Measurements from ENCODE around the gene WNK4.

WNK4 gene

DNA sequence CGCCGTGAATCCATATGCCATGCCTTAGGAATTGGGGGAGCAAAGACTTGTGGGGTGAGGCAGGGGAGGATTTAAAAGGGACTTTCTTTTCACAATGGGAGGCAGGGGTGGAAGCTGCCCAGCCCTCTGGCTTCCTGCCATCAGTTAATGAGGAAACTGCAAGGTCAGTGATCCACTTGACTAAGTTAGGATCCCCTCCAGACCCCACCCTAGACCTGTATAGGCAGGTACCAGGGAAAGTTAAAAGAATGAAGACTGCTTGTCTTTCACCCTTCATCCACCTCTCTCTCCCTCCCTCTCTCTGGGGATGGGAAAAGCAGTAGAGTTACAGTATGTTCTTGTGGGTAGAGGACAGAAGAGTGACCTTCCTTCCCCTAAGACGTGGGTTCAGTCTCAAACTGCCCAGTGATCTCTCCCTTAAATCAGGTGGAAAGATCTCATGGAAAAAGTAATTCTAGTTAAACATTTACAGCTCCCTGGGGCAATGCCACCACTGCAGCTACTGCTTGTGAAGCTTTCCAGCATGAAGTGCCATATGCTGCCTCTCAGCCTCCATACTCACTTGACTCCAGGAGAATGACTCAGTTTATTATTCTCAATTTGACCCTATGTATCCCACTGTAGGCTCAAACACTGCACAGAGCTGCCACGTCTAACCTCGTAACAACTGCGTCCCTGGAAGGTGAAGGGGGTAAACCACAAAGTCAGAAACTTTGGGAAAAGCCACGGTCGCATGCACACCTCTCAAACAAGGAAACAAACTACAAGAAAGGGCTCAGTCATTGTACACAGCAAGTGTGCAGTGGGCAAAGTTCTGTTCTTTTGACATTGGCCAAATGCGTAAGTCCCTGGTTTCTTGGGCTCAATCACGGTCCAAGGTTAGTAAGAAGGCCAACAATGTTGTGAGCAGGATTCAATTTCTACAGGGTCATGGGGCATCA is 16.9 kb downstream of the WNK4 start:
- no peak for DNase-seq

DNA sequence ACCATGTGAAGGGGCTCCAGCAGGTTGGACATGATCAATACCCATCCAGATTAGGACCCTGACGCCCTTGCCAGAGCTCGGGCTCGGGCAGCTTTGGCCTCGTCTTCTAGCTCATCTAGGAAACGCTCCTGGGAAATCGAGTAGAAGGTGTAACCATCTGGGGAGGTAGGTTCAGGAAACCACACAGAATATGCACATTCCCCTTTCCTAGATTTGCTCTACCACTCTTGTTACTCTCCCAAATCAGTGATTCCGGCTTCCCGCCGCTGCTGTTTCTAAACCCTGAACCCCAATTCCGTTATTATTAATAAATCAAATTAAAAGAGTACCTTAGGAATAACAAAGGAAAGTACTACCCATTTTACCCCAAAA is 17.6 kb downstream of the WNK4 start:
- DNase-seq, result no peak

DNA sequence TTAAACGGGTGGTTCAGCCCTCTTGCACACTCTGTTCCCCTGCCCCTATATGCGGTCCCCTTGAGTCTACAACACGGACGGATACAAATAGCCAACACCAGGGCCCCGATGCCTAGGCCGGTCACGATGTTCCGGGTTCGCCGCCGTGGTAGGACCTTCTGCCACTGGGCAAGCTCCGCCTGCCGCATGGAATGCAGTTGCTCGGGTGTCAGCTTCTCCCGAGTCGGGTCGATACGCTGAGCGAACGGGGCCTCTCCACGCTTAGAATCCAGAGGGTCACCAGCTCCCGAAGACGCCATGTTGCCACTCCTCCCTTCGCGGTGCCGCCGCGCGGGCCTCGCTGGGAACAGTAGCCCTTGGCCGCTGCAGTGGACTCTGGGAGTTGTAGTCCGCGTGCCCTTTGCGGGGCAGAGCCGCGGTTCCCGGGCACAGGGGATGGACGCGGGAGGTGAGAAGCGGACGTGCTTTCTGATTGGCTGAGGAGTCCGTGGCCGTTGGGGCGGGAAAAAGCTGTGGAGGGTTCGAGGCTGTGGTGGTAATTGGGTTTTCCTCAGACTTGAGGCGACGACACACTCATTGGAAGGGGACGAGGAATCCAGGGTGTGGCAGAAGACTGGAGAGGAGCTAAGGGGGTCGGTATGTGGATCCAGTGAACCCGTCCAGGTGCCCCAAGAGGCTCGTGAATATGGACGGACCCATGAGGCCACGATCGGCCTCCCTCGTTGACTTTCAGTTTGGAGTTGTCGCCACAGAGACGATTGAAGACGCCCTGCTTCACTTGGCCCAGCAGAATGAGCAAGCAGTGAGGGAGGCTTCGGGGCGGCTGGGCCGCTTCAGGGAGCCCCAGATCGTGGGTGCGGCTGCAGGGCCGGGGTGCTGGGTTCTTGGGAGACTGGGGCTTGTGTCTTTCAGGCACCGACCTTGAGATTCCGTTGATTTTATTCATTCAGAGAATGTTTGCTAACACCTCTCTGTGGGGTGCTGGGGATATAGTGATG is 18.3 kb downstream of the WNK4 start, which contains the start of the genes CNTD1 and COA3:
CNTD1 (plus strand) TSS at position 479 of the 998 bp plus-strand sequence; CDS start at position 686, 207 bp downstream.
COA3 (minus strand) TSS at position 322 of the 998 bp plus-strand sequence; CDS start at position 299, 23 bp downstream.
- DNase-seq, result peak; percentile 92

DNA sequence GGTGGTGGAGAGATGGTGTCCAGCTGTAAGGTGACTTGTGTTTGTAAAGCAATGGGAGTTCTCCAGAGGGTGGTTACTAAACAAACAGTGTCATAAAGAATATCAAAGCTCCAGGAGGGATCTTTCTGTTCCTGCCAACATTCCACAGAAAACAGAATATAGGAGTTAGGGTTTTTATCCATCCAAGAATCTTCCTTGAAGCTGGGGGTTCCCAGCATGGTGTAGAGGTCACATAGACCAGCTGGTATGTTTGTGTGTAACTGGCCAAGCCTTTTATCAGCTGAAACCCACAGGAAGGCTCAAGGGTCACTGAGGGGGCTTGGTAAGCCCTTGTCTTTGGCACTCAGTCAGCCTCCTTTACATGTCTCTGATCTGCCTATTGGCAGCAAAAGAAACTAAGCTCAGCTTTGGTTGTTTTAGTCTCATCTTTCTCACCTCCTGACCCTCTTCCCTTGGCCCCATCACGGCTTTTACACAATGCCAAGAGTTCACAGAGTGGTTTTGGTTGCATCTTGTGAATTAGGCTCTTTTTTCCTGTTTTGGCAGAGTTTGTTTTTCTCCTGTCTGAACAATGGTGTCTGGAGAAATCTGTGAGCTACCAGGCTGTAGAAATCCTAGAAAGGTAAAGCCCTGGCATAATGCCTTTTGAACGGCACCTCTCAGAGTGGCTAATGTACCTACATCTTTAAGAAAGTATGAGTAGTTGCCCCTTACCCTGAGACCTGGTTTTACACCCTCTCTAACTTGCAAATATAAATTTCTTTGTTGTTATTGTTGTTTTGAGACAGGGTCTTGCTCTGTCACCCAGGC is 22.9 kb downstream of the WNK4 start:
- no peak for DNase-seq

DNA sequence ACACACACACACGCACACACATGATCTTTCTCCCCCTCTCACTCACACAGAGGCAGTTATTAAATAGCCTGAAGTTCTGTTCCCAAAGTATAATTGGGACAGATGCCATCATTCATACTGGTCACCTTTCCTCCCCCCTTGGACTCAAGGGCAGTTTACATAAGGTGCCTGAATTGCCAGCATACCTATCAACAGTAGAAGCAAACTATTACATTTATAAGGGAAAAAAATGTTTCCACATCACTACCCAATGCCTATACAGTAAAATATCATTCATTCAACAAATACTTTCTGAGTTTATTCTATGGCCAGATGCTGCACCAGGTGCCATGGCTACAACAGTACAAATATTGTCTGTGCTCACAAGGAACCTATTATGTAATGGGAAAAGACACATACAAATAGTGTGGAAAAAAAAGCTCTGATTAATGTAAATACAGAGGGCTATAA is 24.5 kb downstream of the WNK4 start:
- no peak for DNase-seq

DNA sequence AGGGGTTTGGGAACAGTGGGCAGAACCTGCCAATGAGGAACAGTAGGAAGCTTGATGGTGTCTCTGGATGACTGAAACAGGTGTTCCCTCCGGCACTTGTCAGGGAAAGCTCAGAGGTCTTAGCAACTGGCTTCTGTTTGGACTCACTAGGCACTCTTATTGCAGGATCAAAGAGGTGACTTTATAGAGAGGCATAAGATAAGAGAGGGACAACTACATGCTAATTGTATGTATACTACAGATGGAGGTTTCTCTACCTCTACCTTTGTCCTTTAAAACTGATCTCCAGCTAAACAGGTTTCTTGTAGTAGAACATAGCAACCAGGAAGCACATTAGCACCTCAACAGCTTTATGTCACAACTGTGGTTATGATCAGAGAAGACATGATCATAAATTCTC is 25.8 kb downstream of the WNK4 start:
- DNase-seq, result no peak

DNA sequence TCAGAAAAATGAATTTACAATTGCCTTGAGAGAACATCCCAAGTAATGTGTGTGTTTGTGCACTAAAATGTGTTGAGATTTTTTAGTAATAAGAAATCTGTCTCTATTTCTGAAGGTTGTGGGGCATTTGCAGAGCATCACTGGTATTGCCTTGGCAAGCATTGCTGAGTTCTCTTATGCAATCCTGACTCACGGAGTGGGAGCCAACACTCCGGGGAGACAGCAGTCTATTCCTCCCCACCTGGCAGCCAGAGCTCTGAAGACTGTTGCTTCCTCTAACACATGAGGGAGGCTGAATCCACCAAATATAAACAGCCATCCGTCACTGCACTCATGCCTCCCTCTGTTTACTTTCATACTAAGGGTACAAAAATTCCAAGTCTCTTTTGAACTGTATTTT is 28.8 kb downstream of the WNK4 start:
- DNase-seq, result no peak

DNA sequence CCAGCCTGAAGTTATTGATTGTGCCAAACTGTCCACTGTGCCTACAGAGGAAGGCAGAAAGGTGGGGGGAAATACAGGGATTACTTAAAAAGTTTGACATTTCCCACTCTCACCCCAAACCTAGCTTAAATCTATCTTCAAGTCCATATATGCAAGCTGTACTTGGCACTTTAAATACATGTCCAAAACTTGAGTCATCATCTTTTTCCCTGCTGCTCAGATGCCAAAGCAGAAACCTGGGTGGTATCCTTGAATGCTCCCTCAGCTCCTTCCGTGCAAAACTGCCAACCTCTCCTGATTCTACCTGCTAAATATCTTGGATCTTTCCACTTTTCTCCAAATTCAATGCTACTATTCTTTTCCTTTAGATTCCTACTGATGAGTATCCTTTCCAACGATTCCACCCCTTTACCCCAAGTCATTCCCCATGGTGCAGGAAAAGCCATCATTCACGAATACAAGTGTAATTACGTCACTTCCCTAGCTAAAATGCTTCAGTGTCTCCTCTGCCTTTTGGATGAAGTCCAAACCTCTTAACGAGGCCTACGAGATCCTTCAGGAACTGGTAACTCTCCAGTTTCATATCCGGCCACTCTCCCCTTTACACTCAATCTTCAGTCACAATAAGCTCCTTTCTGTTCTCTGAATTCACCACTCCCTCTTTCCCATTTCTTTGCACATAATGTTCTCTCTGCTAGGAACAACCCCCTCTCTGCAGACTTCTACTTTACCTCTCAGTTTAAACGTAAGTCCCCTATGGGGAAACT is 34.4 kb downstream of the WNK4 start:
- DNase-seq, result no peak

DNA sequence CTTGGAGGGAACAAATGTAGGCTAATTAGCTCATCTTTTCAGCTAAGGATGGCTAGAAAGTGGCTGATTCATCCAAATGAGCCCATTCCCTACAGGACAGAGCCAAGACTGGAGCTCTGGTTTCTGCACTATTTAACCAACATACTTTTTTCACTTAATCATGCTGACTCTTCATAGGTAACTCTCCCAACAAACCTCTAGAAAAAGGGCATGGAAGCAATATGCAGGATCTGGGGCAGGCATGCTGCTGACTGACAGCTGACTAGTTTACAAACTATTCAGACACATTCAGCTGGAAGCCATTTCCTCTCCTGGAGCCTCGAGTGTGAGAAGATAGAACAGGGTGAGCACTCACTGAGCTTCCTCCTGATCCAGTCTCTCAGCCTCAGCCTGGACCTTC is 37.5 kb downstream of the WNK4 start:
- no peak for DNase-seq

DNA sequence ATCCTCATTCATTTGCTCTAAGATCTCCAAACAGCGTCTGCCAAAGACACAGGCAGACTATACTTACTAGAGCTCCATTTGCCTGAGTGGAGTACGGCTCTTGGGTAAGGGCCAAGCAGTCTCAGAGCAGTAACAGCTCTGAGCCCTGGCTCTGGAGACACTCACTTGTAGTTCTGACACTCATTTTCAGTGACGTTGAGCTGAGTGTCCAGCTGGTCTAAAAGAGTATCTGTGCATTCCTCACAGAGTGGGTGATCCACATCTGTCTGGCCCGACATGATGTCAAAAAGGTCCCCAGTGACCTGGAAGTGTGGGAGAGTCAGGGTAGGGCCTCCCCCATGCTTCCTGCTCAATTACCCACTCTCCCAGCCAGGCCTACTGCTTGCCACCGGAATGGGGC is 38.0 kb downstream of the WNK4 start:
- no peak for DNase-seq

DNA sequence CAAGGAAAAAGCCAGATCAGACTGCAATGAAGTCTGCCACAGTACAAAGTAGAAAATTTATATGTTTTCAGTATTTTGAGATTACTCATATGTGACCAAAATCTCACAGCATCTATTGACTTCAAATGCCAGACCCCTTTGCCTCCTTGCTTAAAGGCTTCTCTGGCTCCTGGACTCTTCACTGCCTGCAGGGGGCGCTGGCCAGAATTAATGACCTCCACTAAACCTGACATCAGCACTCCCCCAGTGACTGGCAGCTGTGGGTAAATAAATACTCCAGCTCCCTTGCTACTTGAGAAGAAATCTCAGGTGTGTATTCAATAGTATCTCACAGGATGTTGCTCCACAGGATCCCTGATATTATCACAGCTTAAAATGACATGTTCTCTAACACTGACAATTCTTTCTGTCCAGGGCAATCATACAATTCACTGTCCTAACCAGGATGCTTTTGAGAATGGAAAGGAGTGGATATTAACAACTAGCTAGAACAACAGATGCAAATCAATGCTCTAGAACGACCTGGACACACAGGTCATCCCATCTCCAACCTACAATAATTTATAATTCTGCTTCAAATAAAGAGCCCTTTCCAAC is 39.6 kb downstream of the WNK4 start:
- peak; percentile 80 for DNase-seq

DNA sequence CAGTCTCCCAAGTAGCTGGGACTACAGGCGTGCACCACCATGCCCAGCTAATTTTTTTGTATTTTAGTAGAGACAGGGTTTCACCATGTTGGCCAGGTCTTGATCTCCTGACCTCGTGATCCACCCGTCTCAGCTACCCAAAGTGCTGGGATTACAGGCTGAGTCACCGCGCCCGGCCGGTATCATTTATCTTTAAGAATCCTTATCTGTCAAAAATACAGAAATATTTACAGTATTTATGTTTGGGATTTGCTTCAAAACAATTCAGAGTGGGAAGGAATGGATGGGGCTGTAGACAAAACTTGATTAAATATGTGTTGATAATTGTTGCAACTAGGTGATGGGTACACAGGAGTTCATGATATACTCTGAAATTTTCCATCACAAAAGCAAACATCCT is 40.8 kb downstream of the WNK4 start:
- no peak for DNase-seq

DNA sequence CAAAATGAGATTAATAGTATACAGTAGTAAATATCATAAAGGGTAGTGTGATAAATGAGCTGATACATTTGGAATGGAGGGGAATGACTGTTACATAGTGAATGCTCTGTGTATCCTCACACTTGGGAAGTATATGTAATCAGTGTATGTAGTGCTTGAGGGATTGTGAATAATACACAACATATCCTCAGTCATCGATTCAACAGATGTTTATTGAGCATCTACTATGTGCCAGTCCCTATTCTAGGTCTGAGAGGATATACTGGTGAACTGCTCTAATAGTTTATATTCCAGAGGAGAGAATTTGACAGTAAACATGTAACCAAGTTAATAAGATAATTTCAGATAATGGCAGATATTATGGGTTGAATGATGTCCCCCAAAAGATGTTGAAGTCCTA is 47.1 kb downstream of the WNK4 start:
- no peak for DNase-seq

DNA sequence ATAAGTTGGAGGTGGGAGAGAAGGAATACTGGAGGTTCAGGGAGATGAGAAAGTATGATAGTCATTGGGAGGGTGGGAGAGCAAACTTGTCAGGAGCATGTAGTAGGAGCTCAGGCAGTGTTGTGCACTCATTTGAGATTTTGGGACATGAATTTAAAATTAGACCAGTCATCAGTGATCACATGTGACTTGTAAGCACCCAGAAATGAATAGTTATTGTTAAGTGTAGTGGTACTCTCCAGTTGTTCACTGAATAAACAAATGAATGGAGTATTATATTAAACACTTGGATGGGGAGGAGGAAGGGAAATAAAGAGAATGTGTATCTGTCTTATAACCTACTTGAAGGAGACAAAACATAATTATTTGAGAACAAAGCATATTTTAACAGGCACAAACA is 50.6 kb downstream of the WNK4 start:
- no peak for DNase-seq

DNA sequence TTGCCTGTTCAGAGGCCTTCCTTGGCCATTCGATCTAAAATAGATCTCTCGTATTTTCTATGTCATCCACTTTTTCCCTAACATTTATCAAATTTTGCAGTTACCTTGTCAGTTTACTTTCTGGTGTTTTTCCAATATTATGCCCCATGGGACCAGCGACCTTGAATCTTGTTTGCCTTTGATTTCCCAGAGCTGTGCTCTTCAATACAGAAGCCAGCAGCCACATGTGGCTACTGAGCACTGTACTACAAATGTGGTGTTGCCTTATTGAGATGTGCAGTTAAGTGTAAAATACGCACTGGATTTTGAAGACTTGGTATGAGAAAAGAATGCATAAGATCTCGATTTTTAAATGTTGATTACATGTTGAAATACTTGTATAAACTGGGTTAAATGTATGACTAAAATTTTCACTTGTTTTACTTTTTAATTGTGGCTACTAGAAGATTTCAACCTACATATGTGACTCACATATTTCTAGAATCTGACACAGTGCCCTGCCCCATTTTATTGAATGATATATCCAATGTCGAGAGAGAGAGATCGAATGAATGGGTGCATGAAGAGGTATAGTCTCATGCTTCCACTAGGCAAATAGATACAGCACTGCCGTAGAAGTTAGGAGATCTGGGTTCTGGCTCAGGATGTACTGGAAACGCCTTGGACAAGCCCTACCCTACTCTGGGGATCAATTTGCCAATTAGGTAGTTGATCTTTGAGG is 52.0 kb downstream of the WNK4 start:
- DNase-seq, result no peak

DNA sequence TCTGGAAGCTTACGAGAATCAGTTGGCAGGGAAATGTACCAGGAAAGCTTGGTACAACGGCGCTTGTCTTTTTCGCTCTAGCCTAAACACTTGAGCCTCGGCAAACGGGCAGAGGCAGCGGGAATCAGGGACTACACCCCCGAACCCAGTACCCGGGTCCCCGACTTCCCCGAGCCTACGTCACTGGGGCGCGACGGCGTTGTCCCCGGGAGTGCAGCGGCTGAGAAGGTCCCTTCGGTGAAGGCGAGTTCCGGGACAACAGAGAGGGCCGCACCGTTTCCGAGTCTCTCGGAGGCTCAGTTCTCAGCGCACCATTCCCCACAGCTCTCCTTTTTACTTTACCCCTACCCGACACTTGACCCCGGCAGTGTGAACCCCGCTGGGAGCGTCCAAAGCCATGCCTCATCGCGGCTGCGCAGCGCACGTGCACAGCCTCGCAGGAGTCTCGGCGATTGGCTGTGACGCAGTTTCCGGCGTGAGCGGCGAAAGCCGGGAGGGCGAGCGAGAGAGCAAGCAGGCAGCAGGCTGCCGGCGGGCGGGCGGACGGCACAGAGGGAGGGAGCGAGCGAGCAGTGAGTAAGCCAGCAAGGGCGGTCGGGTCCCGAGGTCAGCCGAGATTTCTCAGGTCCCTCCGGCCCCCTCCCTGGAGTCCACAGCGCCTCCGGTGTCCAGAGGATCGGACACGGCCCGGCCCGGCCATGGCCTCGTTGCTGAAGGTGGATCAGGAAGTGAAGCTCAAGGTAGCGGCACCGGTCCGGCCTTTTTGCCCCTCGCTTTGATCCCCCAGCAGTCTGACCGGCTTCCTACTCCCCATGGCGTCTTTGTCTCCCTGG is 52.7 kb downstream of the WNK4 start, which contains the start of gene PSME3:
PSME3 (plus strand) TSS at position 464 of the 833 bp plus-strand sequence; CDS start at position 699, 235 bp downstream.
- DNase-seq, result peak; percentile 97

DNA sequence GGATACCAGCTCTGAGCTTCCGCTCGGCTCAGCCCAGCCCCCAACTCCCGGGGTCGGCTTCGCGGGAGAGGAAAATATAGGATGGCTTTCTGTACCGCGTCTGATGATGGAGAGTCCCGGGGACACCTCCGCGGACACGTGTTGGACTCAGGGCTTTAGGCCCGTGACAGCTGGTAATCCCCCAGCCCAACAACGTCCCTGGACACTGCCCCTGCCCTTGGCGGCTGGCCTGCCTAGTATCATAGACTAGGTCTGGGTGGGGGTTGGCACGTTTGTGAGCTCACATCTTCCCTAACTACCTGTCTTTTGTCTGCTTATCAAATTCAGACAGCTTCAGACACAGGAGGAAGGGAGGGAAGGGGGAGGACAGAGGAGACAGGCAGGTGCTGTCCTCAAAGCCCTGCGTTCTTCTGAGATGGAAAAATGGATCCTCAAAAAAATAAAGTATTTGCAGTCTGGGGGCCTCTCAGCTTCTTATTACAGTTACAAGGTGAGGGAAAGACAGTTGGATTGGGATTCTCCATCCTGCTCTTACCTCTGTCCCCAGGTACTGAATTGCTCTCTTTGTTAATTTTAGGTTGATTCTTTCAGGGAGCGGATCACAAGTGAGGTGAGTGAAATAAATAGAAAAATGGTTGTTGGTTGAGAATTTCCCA is 53.5 kb downstream of the WNK4 start:
- DNase-seq, result no peak

DNA sequence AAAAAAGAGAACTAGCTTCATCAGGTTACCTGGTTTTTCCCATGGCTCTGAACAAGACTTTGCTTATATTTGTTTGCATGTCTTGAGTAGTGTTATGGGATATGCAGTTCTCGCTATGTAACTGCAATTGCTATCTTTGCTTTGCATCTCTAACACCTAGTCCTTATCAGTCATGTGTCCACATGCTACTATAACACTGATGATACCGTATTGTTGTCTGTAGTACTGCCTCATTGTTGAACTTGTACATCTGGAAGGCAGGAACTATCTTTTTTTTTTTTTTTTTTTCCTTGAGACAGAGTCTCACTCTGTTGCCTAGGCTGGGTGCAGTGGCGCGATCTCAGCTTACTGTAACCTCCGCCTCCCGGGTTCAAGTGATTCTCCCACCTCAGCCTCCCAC is 55.3 kb downstream of the WNK4 start:
- DNase-seq, result no peak

All from activated CD8-positive, alpha-beta memory T cell treated with anti-CD3 and anti-CD28 coated beads for 24 hours (primary cell).